Measurements from ENCODE around the gene MYOCOS. TPM values are rescaled to one million over a fixed set of nuclear protein-coding genes. Genes with fewer than 3 reads are reported as not detected.

MYOCOS gene
- total RNA-seq = not detected in 2 replicates

GRCh38 chr1:171622152-171622462, at the start of gene MYOCOS:
Gene MYOCOS, plus strand, starts transcription at chr1:171622243. Its CDS starts 1,641 bp downstream, at chr1:171623884.

DNA sequence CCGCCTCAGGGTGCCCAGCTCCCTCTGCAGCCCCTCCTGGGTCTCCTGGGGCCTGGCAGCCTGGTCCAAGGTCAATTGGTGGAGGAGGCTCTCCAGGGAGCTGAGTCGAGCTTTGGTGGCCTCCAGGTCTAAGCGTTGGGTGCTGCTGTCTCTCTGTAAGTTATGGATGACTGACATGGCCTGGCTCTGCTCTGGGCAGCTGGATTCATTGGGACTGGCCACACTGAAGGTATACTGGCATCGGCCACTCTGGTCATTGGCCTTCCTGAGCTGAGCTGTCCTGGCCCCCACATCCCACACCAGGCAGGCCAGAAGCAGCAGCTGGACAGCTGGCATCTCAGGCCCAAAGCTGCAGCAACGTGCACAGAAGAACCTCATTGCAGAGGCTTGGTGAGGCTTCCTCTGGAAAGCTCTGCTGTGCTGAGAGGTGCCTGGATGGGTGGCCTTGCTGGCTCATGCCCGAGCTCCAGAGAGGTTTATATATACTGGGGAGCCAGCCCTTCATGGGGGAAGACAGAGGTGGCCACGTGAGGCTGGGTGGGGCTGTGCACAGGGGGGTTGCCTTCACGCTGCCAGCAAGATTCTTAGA, 30.3 kb downstream of the MYOCOS start, which contains the start of gene MYOC:
Gene MYOC, minus strand, starts transcription at position 455 of the 589 bp plus-strand sequence. Its CDS starts 77 bp downstream, at position 378.

Other genes starting within 250 kb of the MYOCOS start
- gene PRRC2C, start 136.7 kb upstream of the MYOCOS start, total RNA-seq = 33.9 and 42.0 TPM in 2 replicates
- 0.28 TPM in 1 of 2 replicates, not detected in the other for gene MYOC, start 30.4 kb downstream of the MYOCOS start, total RNA-seq
- gene VAMP4, start 119.8 kb downstream of the MYOCOS start, total RNA-seq = 5.0 and 6.8 TPM in 2 replicates
- 20.6 and 34.5 TPM in 2 replicates for gene METTL13, start 159.4 kb downstream of the MYOCOS start, total RNA-seq
- gene DNM3, start 219.3 kb downstream of the MYOCOS start, total RNA-seq = 0.77 and 0.85 TPM in 2 replicates